ENCODE results near the gene ABCA4. TPM values are rescaled to one million over a fixed set of nuclear protein-coding genes. Genes with fewer than 3 reads are reported as not detected.
"Not testable (repeated sequence)": the region's sequence is repeated elsewhere in the genome, so short reads cannot be mapped to it uniquely, and the experiment has no call there.

The ABCA4 gene
- total RNA-seq, 2 donors from 2014 or later, result 1.2 TPM; not detected in 1

DNA sequence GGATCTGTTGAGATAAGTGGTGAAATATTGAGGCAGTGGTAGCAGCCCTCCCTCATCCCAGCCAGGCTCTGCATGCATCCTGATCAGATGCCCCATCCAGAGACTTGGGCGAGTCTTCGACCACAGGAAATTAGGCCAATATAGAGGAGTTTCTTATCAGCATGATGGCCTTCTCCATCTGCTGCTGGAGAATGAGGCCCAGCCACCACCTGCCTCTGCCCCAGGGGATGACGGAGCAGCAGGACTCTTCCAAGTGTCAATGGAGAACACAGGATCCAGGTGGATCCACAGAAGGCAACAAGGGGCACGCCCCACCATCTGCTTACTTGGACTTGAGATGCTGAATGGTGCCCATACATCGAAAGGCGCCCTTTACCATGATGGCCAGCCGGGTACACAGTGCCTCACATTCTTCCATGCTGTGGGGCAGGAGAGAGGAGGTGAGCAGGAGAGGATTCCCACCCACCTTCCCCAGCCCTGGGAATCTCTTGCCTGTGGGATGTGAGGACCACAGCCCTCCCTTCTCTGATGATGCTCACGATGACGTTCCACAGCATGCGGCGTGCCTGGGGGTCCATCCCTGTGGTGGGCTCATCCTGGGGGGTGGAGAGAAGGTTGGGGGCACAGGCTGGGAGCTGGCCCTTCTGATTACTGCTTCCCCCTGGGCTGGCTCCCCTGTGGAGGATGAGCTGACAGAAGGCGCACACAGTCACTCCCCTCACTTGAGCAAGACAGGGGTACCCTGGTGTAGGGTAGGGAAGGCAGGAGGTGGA lies 120.3 kb downstream of the ABCA4 start:
- no peak for DNase-seq
- intact Hi-C loops (cut with DNase I, micrococcal nuclease), result no loop called here
- no peak for ATAC-seq

DNA sequence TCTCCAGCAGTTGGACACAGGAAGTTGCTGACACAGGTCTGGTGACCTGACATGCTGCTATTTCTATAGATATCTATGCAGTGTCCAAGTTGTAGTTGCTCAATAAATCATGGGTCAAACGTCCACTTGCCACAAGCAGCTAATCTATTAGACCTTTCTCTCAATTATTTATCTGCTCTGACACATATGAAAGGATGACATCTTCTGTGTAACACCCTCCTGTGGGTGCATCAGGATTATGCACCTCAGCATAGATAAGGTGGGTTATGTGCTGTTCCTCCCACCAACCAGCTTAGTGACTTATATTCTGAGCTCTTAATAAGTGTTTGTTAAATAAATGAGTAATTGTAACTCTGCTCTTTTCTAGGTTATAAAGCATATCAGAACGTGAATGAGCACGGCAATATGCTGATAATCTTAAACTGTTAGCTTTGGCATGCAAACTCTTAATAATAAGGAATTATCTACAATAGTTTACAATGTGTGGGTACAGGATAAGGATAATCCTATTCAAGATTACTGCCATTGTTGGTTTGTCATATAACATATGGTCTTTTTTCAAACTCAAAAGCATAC lies 121.0 kb downstream of the ABCA4 start:
- no peak for DNase-seq

DNA sequence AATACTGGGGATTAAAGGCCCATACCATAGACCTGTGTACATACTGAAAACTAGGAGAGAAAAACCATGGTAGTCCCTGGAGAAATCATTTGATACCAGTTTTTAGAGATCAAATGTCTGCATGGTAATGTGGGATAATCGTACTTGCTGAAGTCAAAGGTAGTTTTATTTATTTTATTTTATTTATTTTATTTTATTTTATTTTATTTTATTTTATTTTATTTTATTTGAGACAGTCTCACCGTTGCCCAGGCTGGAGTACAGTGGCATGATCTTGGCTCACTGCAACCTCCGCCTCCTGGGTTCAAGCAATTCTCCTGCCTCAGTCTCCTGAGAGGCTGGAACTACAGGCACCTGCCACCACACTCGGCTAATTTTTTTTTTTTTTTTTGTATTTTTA lies 122.4 kb downstream of the ABCA4 start:
- intact Hi-C loops (cut with DNase I, micrococcal nuclease); DNase-seq; ATAC-seq: not testable (repeated sequence)

More for the DNA sequence above, 121.0 kb downstream of the ABCA4 start:
- no peak for ATAC-seq
- intact Hi-C loops (cut with DNase I, micrococcal nuclease), result no loop called here

DNA sequence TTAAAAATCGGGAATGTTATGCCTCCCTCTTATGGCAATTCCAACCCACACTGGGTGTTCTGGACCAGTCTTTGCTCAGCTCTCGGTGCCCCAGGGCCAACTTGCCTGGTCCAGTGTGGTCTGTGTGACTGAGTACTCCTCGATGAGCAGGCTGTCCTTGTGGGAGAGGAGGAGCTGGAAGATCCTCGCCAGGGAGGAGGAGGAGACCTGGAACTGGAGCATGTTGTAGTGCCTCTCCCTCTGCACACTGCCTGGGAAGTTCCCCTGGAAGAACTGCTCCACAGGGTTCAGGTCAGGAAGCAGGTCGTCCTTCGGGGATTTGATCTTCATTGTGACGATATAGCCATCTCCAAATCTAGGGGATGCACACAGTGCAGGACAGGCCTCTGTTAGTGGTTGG lies 123.2 kb downstream of the ABCA4 start:
- intact Hi-C loops (cut with DNase I, micrococcal nuclease), result no loop called here
- DNase-seq (no peak), ATAC-seq (no peak)

DNA sequence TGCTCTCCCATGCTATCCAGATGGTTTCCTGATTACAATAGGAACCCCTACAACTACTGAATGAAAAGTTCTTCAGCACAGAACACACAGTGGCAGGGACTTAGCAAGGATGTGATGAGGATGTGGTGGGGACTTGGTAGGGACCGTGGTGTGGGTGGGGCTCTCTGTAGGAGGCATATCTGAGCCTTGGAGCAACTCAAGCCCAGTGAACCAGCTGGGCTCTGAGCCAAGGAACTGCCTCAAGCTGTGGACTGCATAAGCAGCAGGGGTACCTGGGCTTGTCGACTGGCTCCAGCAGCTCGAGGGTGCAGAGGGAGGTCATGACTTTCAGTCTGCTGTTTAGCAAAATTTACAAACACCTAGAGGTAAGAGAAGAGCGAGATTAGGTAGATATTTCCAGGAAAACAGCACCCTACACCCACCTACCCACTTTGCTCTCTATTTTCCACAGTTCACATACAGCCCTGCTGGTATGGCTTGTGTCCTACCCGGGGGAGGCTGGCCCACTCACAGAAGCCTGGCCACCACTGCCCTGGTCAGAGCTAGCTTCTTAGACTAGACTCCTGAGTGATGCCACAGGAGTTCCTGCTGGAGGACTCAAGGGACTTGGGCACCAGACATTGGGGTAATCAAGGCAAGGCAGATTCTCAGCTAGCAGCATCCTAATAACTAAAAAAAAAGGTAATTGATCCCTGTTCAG lies 125.0 kb downstream of the ABCA4 start:
- ATAC-seq, result no peak
- no peak for DNase-seq
- intact Hi-C loops (cut with DNase I, micrococcal nuclease), result no loop called here

DNA sequence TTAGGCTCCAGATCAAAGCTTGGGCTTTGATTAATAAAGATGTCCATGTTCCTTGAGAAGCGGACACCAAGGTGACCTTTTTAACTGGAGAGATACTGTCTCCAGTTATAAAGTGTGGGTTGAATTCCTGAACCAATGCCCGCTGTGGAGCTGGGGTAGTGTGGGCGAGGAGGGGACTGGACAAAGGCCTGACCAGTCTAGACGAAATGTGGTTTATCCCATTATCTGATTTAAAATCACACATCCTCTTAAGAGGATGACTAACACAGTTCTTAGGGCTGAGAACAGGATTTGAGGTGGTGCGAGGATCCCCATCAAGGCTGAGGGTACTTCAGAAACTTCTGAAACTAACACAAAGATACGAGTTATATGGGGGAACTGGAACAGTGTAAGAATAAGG lies 127.2 kb downstream of the ABCA4 start:
- DNase-seq, result no peak
- intact Hi-C loops (cut with DNase I, micrococcal nuclease), result no loop called here
- ATAC-seq, result no peak

DNA sequence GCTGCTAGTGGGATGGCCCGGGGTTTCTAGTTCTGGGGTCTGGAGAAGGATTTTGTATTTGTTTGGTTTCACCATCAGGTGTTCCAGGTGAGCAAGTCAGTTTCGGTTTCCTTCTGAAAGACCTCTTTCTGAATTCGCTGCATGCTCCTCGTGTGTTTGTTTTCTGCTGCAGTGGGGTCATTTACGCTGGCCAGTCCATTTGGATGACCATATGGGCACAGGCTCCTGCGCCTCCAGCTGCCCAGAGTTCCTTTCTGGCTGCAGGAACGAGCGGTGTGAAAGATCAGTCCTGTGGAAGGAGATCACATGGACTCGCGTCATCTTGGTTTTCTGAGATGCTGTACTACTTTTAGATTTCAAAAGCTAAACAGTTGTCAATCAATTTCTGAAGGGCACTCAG lies 128.0 kb downstream of the ABCA4 start:
- intact Hi-C loops (cut with DNase I, micrococcal nuclease), result no loop called here
- ATAC-seq (no peak), DNase-seq (no peak)

DNA sequence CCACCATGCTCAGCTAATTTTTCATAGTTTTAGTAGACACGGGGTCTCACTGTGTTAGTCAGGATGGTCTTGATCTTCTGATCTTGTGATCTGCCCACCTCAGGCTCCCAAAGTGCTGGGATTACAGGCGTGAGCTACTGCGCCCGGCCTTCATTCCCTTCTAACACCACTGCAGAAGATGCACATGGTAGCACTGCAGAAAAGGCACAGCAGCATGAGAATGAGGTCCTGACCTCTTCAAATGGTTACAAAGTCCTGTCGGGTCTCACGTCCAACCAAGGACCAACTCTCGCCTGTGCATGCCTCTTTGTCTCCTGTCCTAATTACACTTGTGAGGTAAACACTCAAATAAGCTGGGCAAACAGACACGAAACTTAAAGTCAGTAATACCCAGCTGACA lies 128.8 kb downstream of the ABCA4 start:
- ATAC-seq, result no peak
- DNase-seq, result no peak
- intact Hi-C loops (cut with DNase I, micrococcal nuclease), result no loop called here

DNA sequence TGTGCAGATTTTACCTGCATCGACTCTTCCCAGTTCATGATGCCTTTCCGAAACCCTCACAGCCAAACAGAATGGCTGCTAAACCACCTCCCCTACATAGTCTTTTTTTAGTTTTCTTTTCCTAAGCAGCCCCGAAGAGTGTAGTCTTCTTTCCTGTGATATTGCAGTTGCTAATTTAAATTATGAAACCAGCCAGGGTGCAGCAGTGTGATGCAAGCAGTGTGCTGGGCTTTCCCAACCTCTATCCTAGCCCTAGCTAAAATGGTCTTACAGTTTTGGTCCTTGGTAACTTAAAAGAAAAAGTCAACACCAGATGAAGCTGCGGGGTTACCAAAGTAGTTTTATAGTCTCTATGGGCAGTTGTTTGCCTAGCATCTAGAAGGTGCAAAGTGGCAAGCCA lies 129.7 kb downstream of the ABCA4 start:
- intact Hi-C loops (cut with DNase I, micrococcal nuclease), result no loop called here
- no peak for ATAC-seq
- DNase-seq, result no peak

DNA sequence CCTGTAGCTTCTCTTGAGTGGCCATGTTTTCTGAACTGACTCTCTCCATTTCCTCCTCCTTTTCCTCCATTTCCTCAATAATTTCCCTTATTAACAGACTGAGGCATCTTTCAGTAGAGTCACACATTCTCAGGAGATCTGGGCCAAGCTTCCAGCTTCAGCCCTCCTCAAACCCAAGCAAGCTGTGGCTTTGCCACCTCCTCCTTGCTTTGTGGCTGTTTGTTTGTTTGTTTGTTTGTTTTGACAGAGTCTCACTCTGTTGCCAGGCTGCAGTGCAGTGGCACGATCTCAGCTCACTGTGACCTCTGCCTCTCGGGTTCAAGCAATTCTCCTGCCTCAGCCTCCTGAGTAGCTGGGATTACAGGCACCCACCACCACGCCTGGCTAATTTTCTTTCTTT lies 130.5 kb downstream of the ABCA4 start:
- DNase-seq; ATAC-seq; intact Hi-C loops (cut with DNase I, micrococcal nuclease): not testable (repeated sequence)

DNA sequence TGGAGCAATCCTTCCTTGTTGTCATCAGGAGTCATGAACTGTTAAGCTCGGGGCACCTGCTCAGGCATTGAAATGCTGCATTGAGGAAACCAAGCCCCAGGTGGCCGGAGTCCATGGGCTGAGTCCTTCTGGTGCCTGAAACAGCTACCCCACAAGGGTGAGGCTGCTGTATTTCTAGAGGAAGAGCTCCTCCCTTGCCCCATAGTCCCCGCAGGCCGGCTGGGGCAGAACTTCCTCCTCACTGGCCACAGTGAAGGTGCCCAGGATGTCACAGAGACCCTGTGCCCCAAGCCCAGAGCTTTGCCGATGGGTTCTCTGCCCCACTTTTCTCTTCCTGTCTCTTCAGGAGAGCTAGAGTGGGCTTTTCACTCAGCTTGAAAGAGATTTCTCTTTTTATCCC lies 130.9 kb downstream of the ABCA4 start:
- ATAC-seq (no peak), DNase-seq (no peak)
- intact Hi-C loops (cut with DNase I, micrococcal nuclease), result no loop called here

DNA sequence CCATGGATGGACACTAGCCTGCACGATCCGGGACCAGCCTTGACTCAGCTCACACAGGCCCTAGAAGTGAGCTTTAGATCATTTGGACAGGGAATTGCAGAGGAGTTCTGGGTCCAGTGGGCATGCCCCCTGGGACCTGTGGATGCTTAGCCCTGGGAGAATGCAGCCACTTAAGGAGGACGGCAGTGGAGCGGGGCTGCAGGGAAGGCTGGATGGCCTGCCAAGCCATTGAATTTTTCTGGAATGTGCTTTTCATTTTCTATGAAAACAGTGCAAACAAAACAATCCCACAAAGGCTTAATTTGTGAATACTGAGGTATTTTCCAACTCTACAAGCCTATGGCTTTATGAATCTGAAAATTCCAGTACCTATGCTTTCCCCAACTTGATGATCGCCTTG lies 131.3 kb downstream of the ABCA4 start:
- no peak for ATAC-seq
- no peak for DNase-seq
- intact Hi-C loops (cut with DNase I, micrococcal nuclease), result no loop called here

DNA sequence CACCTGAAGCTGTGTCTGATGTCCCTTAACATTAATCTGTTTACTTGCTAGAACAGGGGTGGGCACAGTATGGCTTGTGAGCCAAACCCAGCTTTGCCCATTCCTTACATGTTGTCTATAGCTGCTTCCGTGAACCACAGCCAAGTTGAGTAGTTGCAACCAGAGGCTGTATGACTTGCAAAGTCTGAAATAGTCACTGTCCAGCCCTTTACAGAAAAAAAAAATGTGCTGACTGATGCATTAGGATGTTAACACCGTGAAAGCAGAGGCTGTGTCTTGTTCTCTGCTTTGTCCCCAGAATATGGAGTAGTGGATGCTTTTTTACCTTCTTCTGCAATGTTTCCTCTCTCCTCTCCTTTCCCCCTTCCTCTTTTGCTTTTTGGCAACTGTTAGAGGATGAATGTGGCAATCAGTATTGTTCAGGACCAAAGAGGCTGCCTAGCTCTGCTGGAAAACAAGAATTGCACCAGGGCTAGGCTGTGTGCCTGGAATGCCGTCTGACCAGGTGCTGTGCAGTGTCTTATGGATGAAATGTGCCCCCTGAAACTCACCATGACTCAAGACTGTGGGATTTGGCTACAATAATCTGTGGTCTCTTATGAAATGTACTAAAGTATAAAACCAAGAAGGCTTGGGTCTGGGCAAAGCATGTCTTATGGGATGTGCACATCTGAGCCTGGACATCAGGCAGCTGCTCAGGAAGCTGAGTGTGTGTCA lies 132.2 kb downstream of the ABCA4 start:
- DNase-seq (no peak), ATAC-seq (no peak)
- intact Hi-C loops (cut with DNase I, micrococcal nuclease), result no loop called here

DNA sequence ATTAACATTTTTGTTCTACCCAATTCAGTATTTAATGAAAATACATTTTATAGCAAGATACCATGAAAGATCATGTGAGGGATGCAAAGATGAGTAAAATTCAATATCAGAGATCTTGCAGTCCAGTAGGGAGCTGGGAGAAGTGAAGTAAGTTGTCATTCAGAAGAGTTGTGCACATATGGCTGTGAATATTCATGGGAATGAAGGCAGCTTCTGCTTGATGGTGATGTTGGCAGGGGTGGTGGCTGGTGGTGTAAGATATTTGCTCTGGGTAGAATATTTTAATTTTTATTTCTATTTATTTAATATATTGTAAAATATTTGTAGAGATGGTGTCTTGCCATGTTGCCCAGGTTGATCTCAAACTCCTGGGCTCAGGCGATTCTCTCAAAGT lies 139.7 kb downstream of the ABCA4 start:
- DNase-seq, result no peak
- ATAC-seq, result no peak

DNA sequence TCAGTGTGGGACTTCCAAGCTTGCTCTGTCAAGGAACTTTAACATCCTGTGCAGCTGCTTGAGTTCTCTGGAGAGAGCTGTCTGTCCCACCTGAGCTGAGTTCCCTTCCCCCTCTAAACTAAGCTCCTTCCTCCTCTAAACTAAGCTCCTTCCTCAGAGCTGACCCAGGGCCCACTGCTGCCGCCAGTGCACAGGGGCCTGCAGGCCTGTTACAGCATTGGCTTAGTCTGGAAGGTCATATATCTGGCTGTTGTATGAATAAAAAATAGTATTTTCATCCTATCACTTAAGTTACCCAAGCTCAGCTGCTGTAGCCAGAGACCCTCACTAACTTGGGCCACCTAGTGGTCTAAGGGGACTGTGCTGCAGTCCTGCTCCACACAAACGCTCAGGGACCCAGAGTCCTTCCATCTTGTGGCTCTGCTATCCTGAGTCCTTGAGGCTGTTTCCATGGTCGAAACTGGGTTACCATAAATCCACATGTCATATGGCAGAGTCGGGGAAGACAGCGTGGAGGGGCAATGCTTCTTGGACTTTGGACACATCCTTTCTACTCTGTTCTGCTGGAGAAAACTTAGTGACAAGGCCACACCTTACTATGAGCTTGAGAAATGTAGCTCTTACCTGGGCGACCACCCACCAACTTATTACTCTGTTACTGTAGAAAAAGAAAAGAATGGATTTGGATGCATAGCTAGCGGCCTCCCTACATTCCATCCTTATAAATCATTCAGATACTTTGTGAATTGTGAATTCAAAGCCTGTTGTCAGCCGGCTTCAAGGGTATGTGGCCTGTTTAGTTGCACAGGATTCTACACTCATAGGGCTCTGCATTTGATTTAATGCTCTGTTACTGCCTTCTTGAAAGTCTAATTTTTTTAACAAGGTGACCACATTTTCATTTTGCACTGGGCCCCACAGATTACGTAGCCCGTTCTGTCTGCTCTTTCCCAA lies 140.4 kb downstream of the ABCA4 start:
- intact Hi-C loops (cut with DNase I, micrococcal nuclease), result no loop called here
- ATAC-seq (peak; percentile 26), DNase-seq (no peak)

More for the DNA sequence above, 139.7 kb downstream of the ABCA4 start:
- intact Hi-C loops (cut with DNase I, micrococcal nuclease), result no loop called here

DNA sequence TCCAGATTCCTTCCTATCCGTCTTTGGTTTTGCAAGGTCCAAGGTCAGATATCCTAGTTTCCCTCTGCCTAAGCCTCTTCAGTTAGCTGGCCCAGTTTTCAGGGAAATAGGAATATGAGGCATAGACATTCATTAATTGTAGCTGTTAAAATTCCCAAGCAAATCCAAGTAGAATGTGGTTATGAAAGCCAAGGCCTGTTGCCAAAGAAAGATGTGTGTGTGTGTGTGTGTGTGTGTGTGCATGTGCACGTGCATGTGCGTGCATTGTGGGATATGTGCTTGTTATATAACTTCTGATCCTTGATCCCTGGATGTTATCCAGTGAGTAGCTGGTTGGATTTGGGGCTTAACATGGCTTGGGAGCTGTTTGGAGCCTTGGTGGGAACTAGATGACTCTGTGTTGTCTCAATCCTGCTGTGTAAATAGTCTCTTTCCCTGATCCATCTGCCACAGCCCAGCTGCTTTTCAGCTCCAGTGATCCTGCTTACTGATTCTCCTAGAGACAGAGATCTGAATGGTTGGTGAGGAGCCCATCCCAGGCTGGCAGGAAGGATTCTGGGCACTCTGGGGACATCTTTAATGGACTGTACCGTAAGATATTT lies 141.1 kb downstream of the ABCA4 start:
- DNase-seq, result peak; percentile 12 to 35
- intact Hi-C loops (cut with DNase I, micrococcal nuclease), result no loop called here
- peak; percentile 93 for ATAC-seq

DNA sequence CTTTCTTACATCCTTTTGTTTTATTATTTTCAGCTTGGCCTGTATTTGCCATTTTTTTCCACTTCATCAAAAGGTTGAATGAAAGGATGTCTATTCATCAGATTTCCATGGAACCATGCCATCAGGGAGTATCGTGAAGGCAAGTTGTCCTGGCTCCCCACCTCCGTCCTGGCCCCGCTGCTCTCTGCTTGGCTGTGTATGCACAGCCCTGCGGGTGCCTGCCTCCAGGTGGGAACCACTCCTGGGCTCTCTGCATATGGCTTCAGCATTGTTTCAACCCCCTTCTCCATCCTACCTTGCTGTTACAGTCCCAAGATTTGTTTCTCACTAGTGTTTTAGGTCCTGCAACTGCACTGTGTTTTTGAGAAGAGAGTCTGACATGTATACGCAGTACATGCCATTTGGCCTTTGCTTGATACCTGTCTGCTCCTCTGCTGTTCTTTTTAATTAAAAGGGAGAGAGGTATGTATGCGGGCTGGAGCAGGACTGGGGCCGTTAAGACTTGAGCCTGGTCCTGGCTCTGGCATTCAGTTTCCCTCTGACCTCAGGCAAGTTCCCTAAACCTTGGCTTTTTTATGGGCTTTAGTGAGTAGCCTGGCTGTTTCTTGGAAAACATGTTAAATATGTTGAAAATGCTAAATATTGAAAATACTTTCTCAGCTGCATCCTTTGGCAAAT lies 141.8 kb downstream of the ABCA4 start:
- intact Hi-C loops (cut with DNase I, micrococcal nuclease), result no loop called here
- no peak for ATAC-seq
- no peak for DNase-seq

DNA sequence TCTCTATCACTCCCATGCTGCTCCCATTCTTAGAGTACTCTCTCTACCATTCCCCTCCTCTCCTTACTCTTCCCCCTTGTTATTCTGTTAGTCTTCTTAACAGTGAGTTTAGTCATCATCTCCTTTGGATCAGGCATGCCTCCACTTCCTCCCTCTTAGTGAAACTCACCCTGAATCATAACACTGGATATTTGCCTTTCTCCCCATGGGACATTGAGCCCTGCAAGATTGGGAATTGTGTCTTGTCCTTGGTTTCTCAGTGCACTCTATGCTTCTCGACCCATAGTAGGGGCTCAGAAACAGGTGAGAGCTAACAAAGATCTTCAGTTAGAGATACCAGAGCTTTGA lies 143.4 kb downstream of the ABCA4 start:
- intact Hi-C loops (cut with DNase I, micrococcal nuclease), result no loop called here
- no peak for DNase-seq
- no peak for ATAC-seq
